SK-N-SH (cell line): ENCODE measurements around the gene MACROD2. TPM values are rescaled to one million over a fixed set of nuclear protein-coding genes. Genes with fewer than 3 reads are reported as not detected.

Experiments
- CTCF ChIA-PET: fragments of 300-600, 350-600 bp; formaldehyde crosslinking; extraction: SDS; loops from one replicate; lab custom pipeline; 2021; lab: Yijun Ruan, JAX
- POLR2A ChIA-PET: fragments of 350-600 bp; sonication (Branson Sonifier 250); formaldehyde crosslinking; extraction: SDS; loops from one replicate; lab custom pipeline; 2020; ENCODE audit warnings: antibody characterized with exemption, inconsistent platforms; lab: Yijun Ruan, JAX
- DNase-seq: peaks from one replicate; pipeline ENCODE4 v3.0.0; 2012
- H2AFZ ChIP-seq: fragments of 200-600 bp; sonication (generic); 2 replicates; pipeline ENCODE4 v1.8.1; 2016; ENCODE audit warnings: antibody characterized with exemption, mild to moderate bottlenecking, low read depth
- H3F3A ChIP-seq: fragments of 200-600 bp; sonication (generic); replicated peaks from 2 replicates; pipeline ENCODE3; 2016; ENCODE audit warnings: antibody characterized with exemption, mild to moderate bottlenecking; ENCODE audit not compliant: insufficient read depth
- H3K27ac ChIP-seq, 2 experiments: fragments of 200-500 bp in 1 of 2; fragments of 200-600 bp in 1 of 2; sonication (Bioruptor generic) in 1 of 2; sonication (generic), shearing (Covaris generic) in 1 of 2; 2 replicates each; pipeline versions ENCODE4 v1.5.1 to v1.6.1; 2014 to 2016; ENCODE audit warnings: low read depth in 2 of 2, inconsistent platforms in 1 of 2, low read length in 1 of 2, mild to moderate bottlenecking in 1 of 2, mixed read lengths in 1 of 2
- H3K27me3 ChIP-seq: fragments of 200-600 bp; sonication (generic), shearing (Covaris generic); 2 replicates; pipeline ENCODE4 v1.6.1; 2016; ENCODE audit warnings: mixed run types; ENCODE audit not compliant: insufficient read depth
- H3K36me3 ChIP-seq, 2 experiments: fragments of 200-500 bp in 1 of 2; fragments of 200-600 bp in 1 of 2; sonication (Bioruptor generic) in 1 of 2; sonication (generic) in 1 of 2; replicated peaks in 1 of 2; 2 replicates each; pipeline versions ENCODE3 to v1.5.1; 2014 to 2016; ENCODE audit warnings: low read length in 1 of 2, mild to moderate bottlenecking in 1 of 2; ENCODE audit not compliant: insufficient read depth in 2 of 2, control insufficient read depth in 1 of 2
- H3K4me1 ChIP-seq, 2 experiments: fragments of 200-500 bp in 1 of 2; fragments of 200-600 bp in 1 of 2; sonication (Bioruptor generic) in 1 of 2; sonication (generic), shearing (Covaris generic) in 1 of 2; 2 replicates each; pipeline versions ENCODE4 v1.5.1 to v1.6.1; 2014 to 2016; ENCODE audit warnings: low read depth in 1 of 2, low read length in 1 of 2, mixed run types in 1 of 2; ENCODE audit not compliant: insufficient read depth in 2 of 2, control insufficient read depth in 1 of 2
- H3K4me2 ChIP-seq: fragments of 200-600 bp; sonication (generic), shearing (Covaris generic); 2 replicates; pipeline ENCODE4 v1.6.1; 2017; ENCODE audit warnings: mixed run types
- H3K4me3 ChIP-seq, 2 experiments: fragments of 200-500 bp in 1 of 2; fragments of 200-600 bp in 1 of 2; sonication (Bioruptor generic) in 1 of 2; sonication (generic), shearing (Covaris generic) in 1 of 2; 2 replicates each; pipeline versions ENCODE4 v1.5.1 to v1.8.1; 2014 to 2016; ENCODE audit warnings: low read depth in 2 of 2, inconsistent platforms in 1 of 2, low read length in 1 of 2, mild to moderate bottlenecking in 1 of 2, mixed read lengths in 1 of 2, moderate library complexity in 1 of 2
- H3K79me2 ChIP-seq: fragments of 200-600 bp; sonication (generic); 2 replicates; pipeline ENCODE4 v1.8.1; 2017; ENCODE audit warnings: mild to moderate bottlenecking; ENCODE audit not compliant: insufficient read depth
- H3K9ac ChIP-seq: fragments of 200-600 bp; sonication (generic); 2 replicates; pipeline ENCODE4 v1.6.1; 2017; ENCODE audit warnings: mixed run types
- H3K9me2 ChIP-seq: fragments of 200-600 bp; sonication (generic); 2 replicates; pipeline ENCODE4 v1.6.1; 2017; ENCODE audit warnings: mixed run types
- H3K9me3 ChIP-seq: fragments of 200-600 bp; sonication (generic); 2 replicates; pipeline ENCODE4 v1.6.1; 2017; ENCODE audit warnings: mixed run types, mild to moderate bottlenecking, moderate library complexity
- H4K20me1 ChIP-seq: fragments of 200-600 bp; sonication (generic); 2 replicates; pipeline ENCODE4 v1.6.1; 2017; ENCODE audit warnings: mild to moderate bottlenecking, mixed run types; ENCODE audit not compliant: insufficient read depth
- ELF1 ChIP-seq: IDR thresholded peaks from 2 replicates; pipeline ENCODE4 v1.4.0; 2012
- FOSL2 ChIP-seq: IDR thresholded peaks from 2 replicates; pipeline ENCODE4 v1.4.0; 2012; ENCODE audit warnings: low read depth, mild to moderate bottlenecking, moderate library complexity, borderline replicate concordance
- FOXJ3 ChIP-seq: sonication (generic); formaldehyde crosslinking; IDR thresholded peaks from 2 replicates; pipeline ENCODE4 v1.5.1; 2020; ENCODE audit warnings: mild to moderate bottlenecking, missing genetic modification reagents
- GABPA ChIP-seq: IDR thresholded peaks from 2 replicates; pipeline ENCODE4 v1.4.0; 2012; ENCODE audit warnings: low read depth, mild to moderate bottlenecking
- GATA2 ChIP-seq: sonication (generic); formaldehyde crosslinking; IDR thresholded peaks from 2 replicates; pipeline ENCODE4 v1.5.0; 2020; ENCODE audit warnings: mild to moderate bottlenecking, missing genetic modification reagents
- IRF3 ChIP-seq: fragments of 150-350 bp; IDR thresholded peaks from 2 replicates; pipeline ENCODE4 v1.6.1; 2016; ENCODE audit warnings: mild to moderate bottlenecking, low read depth, low read length
- JUND ChIP-seq: IDR thresholded peaks from 2 replicates; pipeline ENCODE4 v1.4.0; 2012
- MEF2A ChIP-seq: IDR thresholded peaks from 2 replicates; pipeline ENCODE4 v1.4.0; 2012; ENCODE audit warnings: low read depth, borderline replicate concordance
- NFIC ChIP-seq: IDR thresholded peaks from 2 replicates; pipeline ENCODE4 v1.4.0; 2012; ENCODE audit warnings: borderline replicate concordance
- RFX5 ChIP-seq: IDR thresholded peaks from 2 replicates; pipeline ENCODE4 v1.6.1; 2012; ENCODE audit warnings: mild to moderate bottlenecking, improper control_type of control experiment, low read length
- RXRA ChIP-seq: IDR thresholded peaks from 2 replicates; pipeline ENCODE4 v1.4.0; 2012; ENCODE audit warnings: low read depth, mild to moderate bottlenecking, borderline replicate concordance
- SIN3A ChIP-seq: IDR thresholded peaks from 2 replicates; pipeline ENCODE4 v1.6.1; 2012; ENCODE audit warnings: low read depth, mild to moderate bottlenecking, low read length, moderate library complexity, borderline replicate concordance
- SMC3 ChIP-seq: IDR thresholded peaks from 2 replicates; pipeline ENCODE4 v1.6.1; 2012; ENCODE audit warnings: low read depth, low read length, improper control_type of control experiment
- TCF12 ChIP-seq: IDR thresholded peaks from 2 replicates; pipeline ENCODE4 v1.4.0; 2012
- ZBTB33 ChIP-seq: IDR thresholded peaks from 2 replicates; pipeline ENCODE4 v1.4.0; 2012; ENCODE audit warnings: low read depth, borderline replicate concordance
- WGBS: methylation state at CpG from one replicate; pipeline ENCODE4 v1.1.6; 2017; ENCODE audit warnings: low lambda C conversion rate; 5-methylcytosine and 5-hydroxymethylcytosine counted together
- polyA plus RNA-seq, 3 experiments: library from polyadenylated mRNA; depleted of rRNA; stranded (reverse); fragments of >200 nt; gene quantifications; 2 replicates each; pipeline ENCODE4 v1.2.3, GENCODE V29; 2012

Gene MACROD2
- polyA plus RNA-seq, 1 of the 3 experiments (the other 2 are of a cell fraction) = 0.33 TPM

- H3F3A ChIP-seq = no peaks in the 10 kb centered on the region
- H3K9ac ChIP-seq = no peak overlapping the region
- no peak for TF ChIP-seq FOXJ3
- no peak for TF ChIP-seq RFX5
- no peak for TF ChIP-seq MEF2A
- no peak for TF ChIP-seq IRF3
- TF ChIP-seq TCF12 = no peak
- no peak for TF ChIP-seq GATA2
- TF ChIP-seq SMC3 = no peak
- no peak for TF ChIP-seq GABPA
- no peak overlapping the region for H3K4me3 ChIP-seq
- no peaks in the 10 kb centered on the region for H3K4me1 ChIP-seq
- H3K4me2 ChIP-seq = no peak overlapping the region
- CTCF ChIA-PET = interaction anchor here (2.1 kb wide), 1 partner anchor 25 kb away, joined by 7 read pairs; no protein-coding TSS in a partner anchor
- H4K20me1 ChIP-seq = no peaks in the 10 kb centered on the region
- no peaks in the 10 kb centered on the region for H3K27me3 ChIP-seq
- H3K9me3 ChIP-seq = no peaks in the 10 kb centered on the region
- no peak overlapping the region for H2AFZ ChIP-seq
- no peak for DNase-seq
- POLR2A ChIA-PET = no interaction called here
- no peaks in the 10 kb centered on the region for H3K9me2 ChIP-seq
- 54% methylated on average over 4 of the region's 4 CpGs for WGBS
- no peaks in the 10 kb centered on the region for H3K36me3 ChIP-seq
- no peaks in the 10 kb centered on the region for H3K79me2 ChIP-seq
- no peak overlapping the region for H3K27ac ChIP-seq
Measured at GRCh38 chr20:15628851-15629353, 1633.6 kb downstream of the MACROD2 start.

GRCh38 chr20:15630360-15630759 is 1635.0 kb downstream of the MACROD2 start:
- DNase-seq = no peak
- ChIA-PET POLR2A (no interaction called here), CTCF (no interaction called here)
- Histone ChIP-seq H4K20me1 (no peaks in the 10 kb centered on the region), H3K4me2 (no peak overlapping the region), H3K9me3 (no peaks in the 10 kb centered on the region), H2AFZ (no peak overlapping the region), H3K4me1 (no peaks in the 10 kb centered on the region), H3K79me2 (no peaks in the 10 kb centered on the region), H3K9me2 (no peaks in the 10 kb centered on the region), H3K36me3 (no peaks in the 10 kb centered on the region), H3F3A (no peaks in the 10 kb centered on the region), H3K4me3 (no peak overlapping the region), H3K9ac (no peak overlapping the region), H3K27me3 (no peaks in the 10 kb centered on the region), H3K27ac (no peak overlapping the region)
- 38% methylated on average over 4 of the region's 4 CpGs for WGBS
- TF ChIP-seq ZBTB33 = no peak
- no peak for TF ChIP-seq GABPA
- no peak for TF ChIP-seq SIN3A
- TF ChIP-seq ELF1 = no peak
- TF ChIP-seq IRF3 = no peak
- TF ChIP-seq JUND = no peak
- no peak for TF ChIP-seq NFIC
- TF ChIP-seq RXRA = no peak
- no peak for TF ChIP-seq FOSL2
- no peak for TF ChIP-seq RFX5
- TF ChIP-seq SMC3 = no peak
